Urinary bladder (tissue), 4 donors: ENCODE data around the gene MAD2L2. TPM values are rescaled to one million over a fixed set of nuclear protein-coding genes. Genes with fewer than 3 reads are reported as not detected.

ENCODE experiments used
- DNase-seq: peaks from one replicate; pipeline ENCODE4 v3.0.0-alpha.2; 2015; ENCODE audit errors: extremely low spot score
- H3K27ac ChIP-seq: one replicate; pipeline ENCODE4 v1.5.1; 2013; ENCODE audit warnings: low read depth, mild to moderate bottlenecking, moderate library complexity
- H3K36me3 ChIP-seq: one replicate; pipeline ENCODE4 v1.6.1; 2013; ENCODE audit warnings: mild to moderate bottlenecking, moderate library complexity; ENCODE audit not compliant: insufficient read depth
- H3K4me1 ChIP-seq: one replicate; pipeline ENCODE4 v1.6.1; 2013; ENCODE audit warnings: mild to moderate bottlenecking, moderate library complexity; ENCODE audit not compliant: insufficient read depth
- H3K4me3 ChIP-seq: one replicate; pipeline ENCODE4 v1.5.1; 2013; ENCODE audit warnings: low read depth, low read length
- WGBS: extraction: QIAGEN DNeasy Blood & Tissue Kit; methylation state at CpG from one replicate; pipeline ENCODE4 v1.1.7; 2013; 5-methylcytosine and 5-hydroxymethylcytosine counted together
- polyA plus RNA-seq: library from polyadenylated mRNA; stranded (reverse); fragments of 200-250 nt; gene quantifications from one replicate; pipeline ENCODE4 v1.2.3, GENCODE V29; 2013
- total RNA-seq: library from RNA; depleted of rRNA; stranded (reverse); fragments of >200 nt; gene quantifications from one replicate; pipeline ENCODE4 v1.2.3, GENCODE V29; 2014
- donor health status: healthy with polysubstance abuse.
- donor health status: healthy.

Gene MAD2L2
- total and polyA plus RNA-seq, 2 donors, result 20.5 to 47.1 TPM

- WGBS, result 90% methylated on average over 17 of the region's 17 CpGs
- no peak overlapping the region for H3K27ac ChIP-seq
- H3K4me3 ChIP-seq, result no peak overlapping the region
- no peaks in the 10 kb centered on the region for H3K4me1 ChIP-seq
- no peaks in the 10 kb centered on the region for H3K36me3 ChIP-seq
- DNase-seq, result no peak
Measured at GRCh38 chr1:11661103-11661502, 19.8 kb downstream of the MAD2L2 start.

- H3K27ac ChIP-seq, result no peak overlapping the region
- DNase-seq, result no peak
- H3K4me3 ChIP-seq, result no peak overlapping the region
- H3K4me1 ChIP-seq, result no peaks in the 10 kb centered on the region
- no peaks in the 10 kb centered on the region for H3K36me3 ChIP-seq
- WGBS, result 86% methylated on average over 4 of the region's 4 CpGs
Measured at GRCh38 chr1:11659748-11660147, 21.2 kb downstream of the MAD2L2 start.

GRCh38 chr1:11658542-11658941 lies 22.4 kb downstream of the MAD2L2 start:
- WGBS, result 91% methylated on average over 23 of the region's 23 CpGs
- no peaks in the 10 kb centered on the region for H3K4me1 ChIP-seq
- no peak overlapping the region for H3K4me3 ChIP-seq
- DNase-seq, result no peak
- H3K27ac ChIP-seq, result no peak overlapping the region
- no peaks in the 10 kb centered on the region for H3K36me3 ChIP-seq

- 79% methylated on average over 6 of the region's 6 CpGs for WGBS
- no peak for DNase-seq
Measured at GRCh38 chr1:11657654-11658053, 23.3 kb downstream of the MAD2L2 start.

GRCh38 chr1:11654939-11655808 lies 25.8 kb downstream of the MAD2L2 start:
- WGBS, result 10% methylated on average over 45 of the region's 45 CpGs
- H3K4me1 ChIP-seq, result no peaks in the 10 kb centered on the region
- no peak overlapping the region for H3K27ac ChIP-seq
- H3K36me3 ChIP-seq, result no peaks in the 10 kb centered on the region
- peak overlapping the region; percentile 83 for H3K4me3 ChIP-seq
- no peak for DNase-seq

More at GRCh38 chr1:11657654-11658053, 23.3 kb downstream of the MAD2L2 start:
- Histone ChIP-seq H3K4me3 (no peak overlapping the region), H3K36me3 (no peaks in the 10 kb centered on the region), H3K27ac (no peak overlapping the region), H3K4me1 (no peaks in the 10 kb centered on the region)

- Histone ChIP-seq H3K4me1 (no peaks in the 10 kb centered on the region), H3K27ac (no peak within 1 kb of the TSS), H3K4me3 (peak within 1 kb of the TSS; percentile 83), H3K36me3 (no peaks in the 10 kb centered on the region)
- DNase-seq, result no peak
- 3% methylated on average over 94 of the region's 94 CpGs for WGBS
Measured at GRCh38 chr1:11654137-11654938, 26.6 kb downstream of the MAD2L2 start, which contains the start of the genes FBXO2 and FBXO44. TSS of gene FBXO2 (minus strand) at chr1:11654429. CDS start at chr1:11654340, 89 bp downstream. TSS of gene FBXO44 (plus strand) at chr1:11654877. CDS start at chr1:11655836, 959 bp downstream.

GRCh38 chr1:11653861-11654136 lies 27.1 kb downstream of the MAD2L2 start:
- no peak overlapping the region for H3K4me3 ChIP-seq
- no peaks in the 10 kb centered on the region for H3K4me1 ChIP-seq
- 61% methylated on average over 7 of the region's 7 CpGs for WGBS
- no peak for DNase-seq
- H3K27ac ChIP-seq, result no peak overlapping the region
- H3K36me3 ChIP-seq, result no peaks in the 10 kb centered on the region

- 73% methylated on average over 17 of the region's 17 CpGs for WGBS
Measured at GRCh38 chr1:11653101-11653860, 27.7 kb downstream of the MAD2L2 start.

GRCh38 chr1:11652203-11652780 lies 28.7 kb downstream of the MAD2L2 start:
- H3K27ac ChIP-seq, result no peak overlapping the region
- H3K4me3 ChIP-seq, result no peak overlapping the region
- H3K4me1 ChIP-seq, result no peaks in the 10 kb centered on the region
- no peaks in the 10 kb centered on the region for H3K36me3 ChIP-seq
- no peak for DNase-seq
- WGBS, result 88% methylated on average over 11 of the region's 11 CpGs

More at GRCh38 chr1:11653101-11653860, 27.7 kb downstream of the MAD2L2 start:
- H3K4me1 ChIP-seq, result no peaks in the 10 kb centered on the region
- no peak overlapping the region for H3K27ac ChIP-seq
- H3K4me3 ChIP-seq, result no peak overlapping the region
- no peaks in the 10 kb centered on the region for H3K36me3 ChIP-seq
- no peak for DNase-seq

- H3K36me3 ChIP-seq, result no peaks in the 10 kb centered on the region
- H3K4me1 ChIP-seq, result no peaks in the 10 kb centered on the region
- no peak overlapping the region for H3K27ac ChIP-seq
- no peak overlapping the region for H3K4me3 ChIP-seq
- DNase-seq, result no peak
- WGBS, result 89% methylated on average over 4 of the region's 4 CpGs
Measured at GRCh38 chr1:11651017-11651416, 29.9 kb downstream of the MAD2L2 start.

- WGBS, result 10% methylated on average over 47 of the region's 47 CpGs
- no peak for DNase-seq
- H3K4me1 ChIP-seq, result no peaks in the 10 kb centered on the region
- no peaks in the 10 kb centered on the region for H3K36me3 ChIP-seq
- no peak overlapping the region for H3K4me3 ChIP-seq
- H3K27ac ChIP-seq, result no peak overlapping the region
Measured at GRCh38 chr1:11650331-11650991, 30.5 kb downstream of the MAD2L2 start.

- WGBS, result 40% methylated on average over 21 of the region's 21 CpGs
- Histone ChIP-seq H3K4me3 (no peak overlapping the region), H3K27ac (no peak overlapping the region), H3K4me1 (no peaks in the 10 kb centered on the region), H3K36me3 (no peaks in the 10 kb centered on the region)
- no peak for DNase-seq
Measured at GRCh38 chr1:11649624-11650330, 31.2 kb downstream of the MAD2L2 start.
